HL-60 (cell line): ENCODE results near the gene MTA2.
"Not testable (repeated sequence)": the region's sequence is repeated elsewhere in the genome, so short reads cannot be mapped to it uniquely, and the experiment has no call there.

Source experiments
- CTCF ChIP-seq: IDR thresholded peaks from one replicate; pipeline ENCODE4 v1.5.1; 2011; ENCODE audit warnings: low read length, control low read depth, inconsistent platforms; ENCODE audit not compliant: insufficient read depth
- POLR2AphosphoS5 ChIP-seq: IDR thresholded peaks from 2 replicates; pipeline ENCODE4 v1.6.1; 2012; ENCODE audit warnings: low read depth
- REST ChIP-seq: IDR thresholded peaks from 2 replicates; pipeline ENCODE4 v1.6.1; 2012; ENCODE audit warnings: low read depth; ENCODE audit not compliant: insufficient replicate concordance

- not testable (repeated sequence) for TF ChIP-seq REST, CTCF, POLR2AphosphoS5
Measured at GRCh38 chr11:62650283-62650682, 48.6 kb upstream of the MTA2 start.
